WTC11 (cell line): ENCODE data around the gene TMEM214. TPM values are rescaled to one million over a fixed set of nuclear protein-coding genes. Genes with fewer than 3 reads are reported as not detected.

Experiments
- ATAC-seq: fragments of 200-7000 bp; cut with Tn5 transposase; 2 replicates; pipeline ENCODE4 v1.10.0; 2021; ENCODE audit warnings: mild to moderate bottlenecking, moderate library complexity
- CTCF ChIA-PET: fragments of 300-600 bp; sonication (Branson Sonifier 250); formaldehyde crosslinking; loops from one replicate; lab custom pipeline; 2021; ENCODE audit warnings: antibody characterized with exemption; lab: Charles Lee
- POLR2A ChIA-PET: fragments of 350-600 bp; sonication (Branson Sonifier 250); formaldehyde crosslinking; loops from one replicate; lab custom pipeline; 2021; ENCODE audit warnings: antibody characterized with exemption; lab: Charles Lee
- DNase-seq: peaks from one replicate; pipeline ENCODE4 v3.0.0; 2021; ENCODE audit warnings: low spot score
- H3K27ac Mint-ChIP-seq: 2 replicates; pipeline ENCODE4 v1.8.0; 2021; ENCODE audit warnings: mixed read lengths
- H3K27me3 Mint-ChIP-seq: 2 replicates; pipeline ENCODE4 v1.8.0; 2021; ENCODE audit warnings: low read depth, mild to moderate bottlenecking, moderate library complexity, mixed read lengths
- H3K36me3 Mint-ChIP-seq: 2 replicates; pipeline ENCODE4 v1.8.0; 2021; ENCODE audit warnings: mixed read lengths
- H3K4me1 Mint-ChIP-seq: 2 replicates; pipeline ENCODE4 v1.8.0; 2022; ENCODE audit warnings: mixed read lengths
- H3K4me3 Mint-ChIP-seq: 2 replicates; pipeline ENCODE4 v1.8.0; 2021; ENCODE audit warnings: mild to moderate bottlenecking, moderate library complexity, mixed read lengths
- H3K9me3 Mint-ChIP-seq: 2 replicates; pipeline ENCODE4 v1.8.0; 2021; ENCODE audit warnings: mixed read lengths
- AR ChIP-seq: fragments of 250-450 bp; sonication (Bioruptor Pico); IDR thresholded peaks from 2 replicates; pipeline ENCODE4 v1.9.0; 2021; ENCODE audit warnings: mild to moderate bottlenecking
- CREM ChIP-seq: sonication (generic); formaldehyde crosslinking; IDR thresholded peaks from 2 replicates; pipeline ENCODE4 v1.8.1; 2022; ENCODE audit warnings: mild to moderate bottlenecking, missing genetic modification reagents, moderate library complexity
- EMX1 ChIP-seq: fragments of 250-450 bp; sonication (Bioruptor Pico); IDR thresholded peaks from 2 replicates; pipeline ENCODE4 v1.8.0; 2021; ENCODE audit warnings: mild to moderate bottlenecking
- FOXK1 ChIP-seq: sonication (generic); formaldehyde crosslinking; IDR thresholded peaks from 2 replicates; pipeline ENCODE4 v1.8.0; 2022; ENCODE audit warnings: mild to moderate bottlenecking, moderate library complexity, missing genetic modification reagents
- GRHL2 ChIP-seq: fragments of 250-450 bp; sonication (Bioruptor Pico); IDR thresholded peaks from 2 replicates; pipeline ENCODE4 v1.8.0; 2022; ENCODE audit warnings: mild to moderate bottlenecking, moderate library complexity; ENCODE audit not compliant: insufficient replicate concordance, severe bottlenecking
- KAT7 ChIP-seq: sonication (generic); formaldehyde crosslinking; IDR thresholded peaks from 2 replicates; pipeline ENCODE4 v1.8.1; 2023; ENCODE audit warnings: missing genetic modification reagents, mild to moderate bottlenecking, borderline replicate concordance
- NFE2L1 ChIP-seq: sonication (generic); formaldehyde crosslinking; IDR thresholded peaks from 2 replicates; pipeline ENCODE4 v1.8.1; 2023; ENCODE audit warnings: missing genetic modification reagents
- NR1H2 ChIP-seq: sonication (generic); formaldehyde crosslinking; IDR thresholded peaks from 2 replicates; pipeline ENCODE4 v1.9.0; 2021; ENCODE audit warnings: mild to moderate bottlenecking, moderate library complexity, missing genetic modification reagents
- NR3C1 ChIP-seq: sonication (generic); formaldehyde crosslinking; conservative IDR thresholded peaks from 2 replicates; pipeline ENCODE4 v1.8.1; 2023; ENCODE audit warnings: low read depth, mild to moderate bottlenecking, missing genetic modification reagents
- SOX15 ChIP-seq: fragments of 250-450 bp; sonication (Bioruptor Pico); IDR thresholded peaks from 2 replicates; pipeline ENCODE4 v1.9.0; 2021; ENCODE audit warnings: mild to moderate bottlenecking
- USF1 ChIP-seq: sonication (generic); formaldehyde crosslinking; IDR thresholded peaks from 2 replicates; pipeline ENCODE4 v1.8.0; 2022; ENCODE audit warnings: mild to moderate bottlenecking, missing genetic modification reagents
- ZMAT4 ChIP-seq: fragments of 250-450 bp; sonication (Bioruptor Pico); IDR thresholded peaks from 2 replicates; pipeline ENCODE4 v1.9.0; 2021; ENCODE audit warnings: mild to moderate bottlenecking
- ZNF423 ChIP-seq: fragments of 250-450 bp; sonication (Bioruptor Pico); IDR thresholded peaks from 2 replicates; pipeline ENCODE4 v2.1.2; 2022; ENCODE audit warnings: mild to moderate bottlenecking, moderate library complexity
- ZNF671 ChIP-seq: fragments of 250-450 bp; sonication (Bioruptor Pico); IDR thresholded peaks from 2 replicates; pipeline ENCODE4 v1.8.0; 2021; ENCODE audit warnings: mild to moderate bottlenecking
- ZSCAN18 ChIP-seq: fragments of 250-450 bp; sonication (Bioruptor Pico); IDR thresholded peaks from 2 replicates; pipeline ENCODE4 v2.1.2; 2022; ENCODE audit warnings: mild to moderate bottlenecking, moderate library complexity
- total RNA-seq: library from RNA; stranded (reverse); gene quantifications from 3 replicates; pipeline ENCODE4 v1.2.3, GENCODE V29; 2021
- TF ChIP-seq, protein P1 (sequence below): sonication (generic); formaldehyde crosslinking; IDR thresholded peaks from 2 replicates; pipeline ENCODE4 v1.8.0; 2023; ENCODE audit warnings: missing genetic modification reagents, mild to moderate bottlenecking, borderline replicate concordance
- TF ChIP-seq, protein P2 (sequence below): fragments of 250-450 bp; sonication (Bioruptor Pico); conservative IDR thresholded peaks from 2 replicates; pipeline ENCODE4 v1.9.0; 2021; ENCODE audit warnings: mild to moderate bottlenecking
- TF ChIP-seq, protein P3 (sequence below): fragments of 250-450 bp; sonication (Bioruptor Pico); IDR thresholded peaks from 2 replicates; pipeline ENCODE4 v1.9.0; 2021; ENCODE audit warnings: mild to moderate bottlenecking, borderline replicate concordance
- TF ChIP-seq, protein P4 (sequence below): sonication (generic); formaldehyde crosslinking; IDR thresholded peaks from 2 replicates; pipeline ENCODE4 v1.8.0; 2022; ENCODE audit warnings: mild to moderate bottlenecking, missing genetic modification reagents

Gene TMEM214
- total RNA-seq, 1 experiment from 2014 or later: 57.1 TPM

DNA sequence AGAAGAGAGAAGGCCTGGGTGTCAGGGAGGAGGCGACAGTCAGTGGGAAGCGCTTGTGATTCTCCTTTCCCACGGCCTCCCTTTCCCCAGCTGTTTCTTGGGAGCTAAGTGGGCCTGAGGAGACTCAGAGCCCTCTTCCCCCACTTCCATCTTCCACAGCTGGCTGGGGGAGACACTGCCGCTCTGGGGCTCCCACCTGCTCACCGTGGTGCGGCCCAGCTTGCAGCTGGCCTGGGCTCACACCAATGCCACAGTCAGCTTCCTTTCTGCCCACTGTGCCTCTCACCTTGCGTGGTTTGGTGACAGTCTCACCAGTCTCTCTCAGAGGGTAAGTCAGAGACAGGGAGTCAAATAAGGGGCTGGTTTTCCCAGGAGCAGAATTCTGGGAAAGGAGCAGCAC is 7.1 kb downstream of the TMEM214 start (continued):
- TF ChIP-seq, protein P1, sequence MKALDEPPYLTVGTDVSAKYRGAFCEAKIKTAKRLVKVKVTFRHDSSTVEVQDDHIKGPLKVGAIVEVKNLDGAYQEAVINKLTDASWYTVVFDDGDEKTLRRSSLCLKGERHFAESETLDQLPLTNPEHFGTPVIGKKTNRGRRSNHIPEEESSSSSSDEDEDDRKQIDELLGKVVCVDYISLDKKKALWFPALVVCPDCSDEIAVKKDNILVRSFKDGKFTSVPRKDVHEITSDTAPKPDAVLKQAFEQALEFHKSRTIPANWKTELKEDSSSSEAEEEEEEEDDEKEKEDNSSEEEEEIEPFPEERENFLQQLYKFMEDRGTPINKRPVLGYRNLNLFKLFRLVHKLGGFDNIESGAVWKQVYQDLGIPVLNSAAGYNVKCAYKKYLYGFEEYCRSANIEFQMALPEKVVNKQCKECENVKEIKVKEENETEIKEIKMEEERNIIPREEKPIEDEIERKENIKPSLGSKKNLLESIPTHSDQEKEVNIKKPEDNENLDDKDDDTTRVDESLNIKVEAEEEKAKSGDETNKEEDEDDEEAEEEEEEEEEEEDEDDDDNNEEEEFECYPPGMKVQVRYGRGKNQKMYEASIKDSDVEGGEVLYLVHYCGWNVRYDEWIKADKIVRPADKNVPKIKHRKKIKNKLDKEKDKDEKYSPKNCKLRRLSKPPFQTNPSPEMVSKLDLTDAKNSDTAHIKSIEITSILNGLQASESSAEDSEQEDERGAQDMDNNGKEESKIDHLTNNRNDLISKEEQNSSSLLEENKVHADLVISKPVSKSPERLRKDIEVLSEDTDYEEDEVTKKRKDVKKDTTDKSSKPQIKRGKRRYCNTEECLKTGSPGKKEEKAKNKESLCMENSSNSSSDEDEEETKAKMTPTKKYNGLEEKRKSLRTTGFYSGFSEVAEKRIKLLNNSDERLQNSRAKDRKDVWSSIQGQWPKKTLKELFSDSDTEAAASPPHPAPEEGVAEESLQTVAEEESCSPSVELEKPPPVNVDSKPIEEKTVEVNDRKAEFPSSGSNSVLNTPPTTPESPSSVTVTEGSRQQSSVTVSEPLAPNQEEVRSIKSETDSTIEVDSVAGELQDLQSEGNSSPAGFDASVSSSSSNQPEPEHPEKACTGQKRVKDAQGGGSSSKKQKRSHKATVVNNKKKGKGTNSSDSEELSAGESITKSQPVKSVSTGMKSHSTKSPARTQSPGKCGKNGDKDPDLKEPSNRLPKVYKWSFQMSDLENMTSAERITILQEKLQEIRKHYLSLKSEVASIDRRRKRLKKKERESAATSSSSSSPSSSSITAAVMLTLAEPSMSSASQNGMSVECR (CRISPR knock-in tag): no peak
- TF ChIP-seq NR3C1 (CRISPR knock-in tag): no peak
- TF ChIP-seq, all 79 proteins: peak for 0

DNA sequence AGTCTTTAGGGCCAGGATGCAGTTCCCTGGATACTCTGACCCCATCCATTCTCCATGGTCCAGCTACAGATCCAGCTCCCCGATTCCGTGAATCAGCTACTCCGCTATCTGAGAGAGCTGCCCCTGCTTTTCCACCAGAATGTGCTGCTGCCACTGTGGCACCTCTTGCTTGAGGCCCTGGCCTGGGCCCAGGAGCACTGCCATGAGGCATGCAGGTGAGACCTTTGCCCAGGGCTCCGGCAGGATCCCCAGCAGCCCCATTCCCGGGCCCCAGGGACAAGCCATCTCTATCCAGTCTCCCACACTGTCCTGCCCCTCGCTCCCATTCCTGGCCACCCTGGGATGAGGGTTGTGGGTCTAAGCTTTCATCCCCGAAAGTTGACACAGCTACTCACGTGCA is 7.5 kb downstream of the TMEM214 start:
- POLR2A ChIA-PET: no interaction called here
- no peaks in the 10 kb centered on the region for H3K4me1 Mint-ChIP-seq
- H3K36me3 Mint-ChIP-seq: peaks cover 46% of the 10 kb centered on the region
- no peak for DNase-seq
- CTCF ChIA-PET: interaction anchor here (1.7 to 2.8 kb wide), 3 partner anchors 10 to 79 kb away, joined by 4 to 14 read pairs (median 10); no protein-coding TSS in a partner anchor
- ATAC-seq: no peak
- no peaks in the 10 kb centered on the region for H3K27me3 Mint-ChIP-seq
- no peak overlapping the region for H3K4me3 Mint-ChIP-seq
- no peaks in the 10 kb centered on the region for H3K9me3 Mint-ChIP-seq
- H3K27ac Mint-ChIP-seq: no peak overlapping the region
- TF ChIP-seq ZNF423: no peak
- TF ChIP-seq ZSCAN18 (CRISPR knock-in tag): no peak
- no peak for TF ChIP-seq ZNF671 (CRISPR knock-in tag)
- TF ChIP-seq, protein P2, sequence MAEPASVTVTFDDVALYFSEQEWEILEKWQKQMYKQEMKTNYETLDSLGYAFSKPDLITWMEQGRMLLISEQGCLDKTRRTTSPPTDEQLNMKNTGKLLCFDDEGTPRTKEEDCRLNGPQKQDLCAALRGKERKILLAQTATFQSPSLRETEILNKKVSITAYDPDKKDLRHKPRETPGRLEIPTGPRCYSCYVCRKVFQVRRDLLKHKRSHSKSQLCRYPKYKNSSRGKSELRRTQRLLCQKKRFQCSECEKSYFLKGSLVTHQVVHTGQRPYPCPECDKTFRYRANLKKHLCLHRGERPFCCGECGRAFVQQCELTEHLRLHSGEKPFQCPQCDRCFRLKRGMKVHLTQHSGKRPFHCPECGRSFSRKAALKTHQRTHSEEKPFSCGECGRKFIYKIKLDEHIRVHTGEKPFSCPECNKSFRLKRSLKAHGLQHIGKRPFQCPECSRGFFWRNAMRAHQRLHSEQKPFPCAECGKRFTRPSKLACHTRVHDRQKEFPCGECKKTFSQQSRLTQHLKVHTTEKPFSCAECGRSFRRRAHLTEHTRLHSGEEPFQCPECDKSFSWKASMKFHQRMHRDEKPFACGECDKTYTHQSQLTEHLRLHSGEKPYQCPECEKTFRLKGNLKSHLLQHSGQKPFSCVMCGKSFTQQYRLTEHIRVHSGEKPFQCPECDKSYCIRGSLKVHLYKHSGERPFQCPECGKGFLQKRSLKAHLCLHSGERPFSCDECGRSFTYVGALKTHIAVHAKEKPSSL (CRISPR knock-in tag): no peak
- TF ChIP-seq, protein P3, sequence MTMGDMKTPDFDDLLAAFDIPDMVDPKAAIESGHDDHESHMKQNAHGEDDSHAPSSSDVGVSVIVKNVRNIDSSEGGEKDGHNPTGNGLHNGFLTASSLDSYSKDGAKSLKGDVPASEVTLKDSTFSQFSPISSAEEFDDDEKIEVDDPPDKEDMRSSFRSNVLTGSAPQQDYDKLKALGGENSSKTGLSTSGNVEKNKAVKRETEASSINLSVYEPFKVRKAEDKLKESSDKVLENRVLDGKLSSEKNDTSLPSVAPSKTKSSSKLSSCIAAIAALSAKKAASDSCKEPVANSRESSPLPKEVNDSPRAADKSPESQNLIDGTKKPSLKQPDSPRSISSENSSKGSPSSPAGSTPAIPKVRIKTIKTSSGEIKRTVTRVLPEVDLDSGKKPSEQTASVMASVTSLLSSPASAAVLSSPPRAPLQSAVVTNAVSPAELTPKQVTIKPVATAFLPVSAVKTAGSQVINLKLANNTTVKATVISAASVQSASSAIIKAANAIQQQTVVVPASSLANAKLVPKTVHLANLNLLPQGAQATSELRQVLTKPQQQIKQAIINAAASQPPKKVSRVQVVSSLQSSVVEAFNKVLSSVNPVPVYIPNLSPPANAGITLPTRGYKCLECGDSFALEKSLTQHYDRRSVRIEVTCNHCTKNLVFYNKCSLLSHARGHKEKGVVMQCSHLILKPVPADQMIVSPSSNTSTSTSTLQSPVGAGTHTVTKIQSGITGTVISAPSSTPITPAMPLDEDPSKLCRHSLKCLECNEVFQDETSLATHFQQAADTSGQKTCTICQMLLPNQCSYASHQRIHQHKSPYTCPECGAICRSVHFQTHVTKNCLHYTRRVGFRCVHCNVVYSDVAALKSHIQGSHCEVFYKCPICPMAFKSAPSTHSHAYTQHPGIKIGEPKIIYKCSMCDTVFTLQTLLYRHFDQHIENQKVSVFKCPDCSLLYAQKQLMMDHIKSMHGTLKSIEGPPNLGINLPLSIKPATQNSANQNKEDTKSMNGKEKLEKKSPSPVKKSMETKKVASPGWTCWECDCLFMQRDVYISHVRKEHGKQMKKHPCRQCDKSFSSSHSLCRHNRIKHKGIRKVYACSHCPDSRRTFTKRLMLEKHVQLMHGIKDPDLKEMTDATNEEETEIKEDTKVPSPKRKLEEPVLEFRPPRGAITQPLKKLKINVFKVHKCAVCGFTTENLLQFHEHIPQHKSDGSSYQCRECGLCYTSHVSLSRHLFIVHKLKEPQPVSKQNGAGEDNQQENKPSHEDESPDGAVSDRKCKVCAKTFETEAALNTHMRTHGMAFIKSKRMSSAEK (CRISPR knock-in tag): no peak
- TF ChIP-seq FOXK1 (CRISPR knock-in tag): no peak
- TF ChIP-seq NFE2L1 (CRISPR knock-in tag): no peak
- no peak for TF ChIP-seq SOX15 (CRISPR knock-in tag)
- no peak for TF ChIP-seq CREM (CRISPR knock-in tag)
- TF ChIP-seq GRHL2: no peak
- TF ChIP-seq USF1 (CRISPR knock-in tag): no peak
- TF ChIP-seq EMX1 (CRISPR knock-in tag): no peak
- TF ChIP-seq, protein P4, sequence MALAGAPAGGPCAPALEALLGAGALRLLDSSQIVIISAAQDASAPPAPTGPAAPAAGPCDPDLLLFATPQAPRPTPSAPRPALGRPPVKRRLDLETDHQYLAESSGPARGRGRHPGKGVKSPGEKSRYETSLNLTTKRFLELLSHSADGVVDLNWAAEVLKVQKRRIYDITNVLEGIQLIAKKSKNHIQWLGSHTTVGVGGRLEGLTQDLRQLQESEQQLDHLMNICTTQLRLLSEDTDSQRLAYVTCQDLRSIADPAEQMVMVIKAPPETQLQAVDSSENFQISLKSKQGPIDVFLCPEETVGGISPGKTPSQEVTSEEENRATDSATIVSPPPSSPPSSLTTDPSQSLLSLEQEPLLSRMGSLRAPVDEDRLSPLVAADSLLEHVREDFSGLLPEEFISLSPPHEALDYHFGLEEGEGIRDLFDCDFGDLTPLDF (CRISPR knock-in tag): no peak
- no peak for TF ChIP-seq NR1H2 (CRISPR knock-in tag)
- no peak for TF ChIP-seq AR
- no peak for TF ChIP-seq KAT7
- TF ChIP-seq ZMAT4: no peak
